Cardiac fibroblast (primary cell): ENCODE measurements around the gene RBMS3.

Source experiments
- DNase-seq, 2 donors: peaks; one replicate each; pipeline versions ENCODE4 v3.0.0 to v3.0.0-alpha.2; 2010; ENCODE audit warnings: low read depth in 2 of 2
- H3K4me3 ChIP-seq, 2 donors: replicated peaks in 1 of 2; 1 replicate in 1 of 2; 2 replicates in 1 of 2; pipeline ENCODE4 v1.5.1; 2011; ENCODE audit warnings: low read depth in 2 of 2, low read length in 2 of 2, mild to moderate bottlenecking in 2 of 2, moderate library complexity in 1 of 2
- TF ChIP-seq, protein P1 (sequence below): IDR thresholded peaks from one replicate; pipeline ENCODE4 v1.5.1; 2011; ENCODE audit warnings: low read depth, mild to moderate bottlenecking, low read length, inconsistent platforms

The RBMS3 gene

DNA sequence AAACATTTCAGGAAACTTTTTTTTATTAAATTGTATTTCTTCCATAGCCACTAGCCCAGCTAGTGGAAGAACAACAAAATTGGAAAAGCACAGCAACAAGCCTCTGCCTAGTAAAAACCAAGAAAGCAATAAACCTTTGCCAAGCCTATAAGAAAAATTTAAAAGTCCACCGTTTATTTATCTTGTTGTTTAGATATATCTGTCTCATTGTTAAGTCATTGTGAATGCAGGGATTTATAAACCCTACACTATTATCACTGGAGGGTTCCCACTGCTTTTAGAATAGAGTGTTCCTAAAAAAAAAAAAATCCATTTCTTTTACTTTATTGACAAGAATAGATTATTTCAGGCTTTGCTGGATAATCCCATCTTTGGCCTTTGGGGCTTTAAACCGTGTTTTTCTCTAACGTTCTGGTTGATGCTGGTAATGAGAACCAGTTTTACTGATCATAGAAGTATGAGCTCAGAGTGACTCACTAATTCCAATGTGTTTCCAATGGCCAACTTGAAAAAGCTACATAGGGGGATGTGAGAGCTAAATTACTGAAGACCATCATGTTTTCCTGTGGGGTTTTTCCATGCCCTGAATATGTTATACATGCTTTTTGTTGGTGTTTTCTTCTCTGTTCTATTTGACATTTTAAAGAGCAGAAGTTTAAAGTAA, 634.1 kb downstream of the RBMS3 start:
- DNase-seq: peak; percentile 36 to 57
- no peak overlapping the region for H3K4me3 ChIP-seq
- TF ChIP-seq, protein P1, sequence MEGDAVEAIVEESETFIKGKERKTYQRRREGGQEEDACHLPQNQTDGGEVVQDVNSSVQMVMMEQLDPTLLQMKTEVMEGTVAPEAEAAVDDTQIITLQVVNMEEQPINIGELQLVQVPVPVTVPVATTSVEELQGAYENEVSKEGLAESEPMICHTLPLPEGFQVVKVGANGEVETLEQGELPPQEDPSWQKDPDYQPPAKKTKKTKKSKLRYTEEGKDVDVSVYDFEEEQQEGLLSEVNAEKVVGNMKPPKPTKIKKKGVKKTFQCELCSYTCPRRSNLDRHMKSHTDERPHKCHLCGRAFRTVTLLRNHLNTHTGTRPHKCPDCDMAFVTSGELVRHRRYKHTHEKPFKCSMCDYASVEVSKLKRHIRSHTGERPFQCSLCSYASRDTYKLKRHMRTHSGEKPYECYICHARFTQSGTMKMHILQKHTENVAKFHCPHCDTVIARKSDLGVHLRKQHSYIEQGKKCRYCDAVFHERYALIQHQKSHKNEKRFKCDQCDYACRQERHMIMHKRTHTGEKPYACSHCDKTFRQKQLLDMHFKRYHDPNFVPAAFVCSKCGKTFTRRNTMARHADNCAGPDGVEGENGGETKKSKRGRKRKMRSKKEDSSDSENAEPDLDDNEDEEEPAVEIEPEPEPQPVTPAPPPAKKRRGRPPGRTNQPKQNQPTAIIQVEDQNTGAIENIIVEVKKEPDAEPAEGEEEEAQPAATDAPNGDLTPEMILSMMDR: no peak

DNA sequence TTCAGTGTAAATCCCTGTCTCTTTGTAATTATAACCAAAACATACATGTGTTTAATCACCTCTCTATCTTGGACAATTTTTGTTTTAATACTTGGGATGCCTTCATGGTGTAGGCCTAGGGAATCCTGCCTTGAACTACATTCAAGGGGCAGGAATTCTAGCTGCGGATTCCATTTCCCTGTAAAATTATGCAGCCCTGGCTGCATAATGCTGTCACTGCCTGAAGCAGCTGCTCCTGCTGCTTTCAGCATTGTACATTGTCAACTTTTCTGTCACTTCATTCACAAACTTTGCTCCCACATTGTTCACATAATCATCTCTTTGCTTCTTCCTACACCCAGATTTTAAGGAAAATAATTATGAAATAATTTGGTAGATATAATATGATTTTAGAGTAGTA, 638.7 kb downstream of the RBMS3 start:
- TF ChIP-seq, protein P1: no peak
- no peak overlapping the region for H3K4me3 ChIP-seq
- DNase-seq: no peak

DNA sequence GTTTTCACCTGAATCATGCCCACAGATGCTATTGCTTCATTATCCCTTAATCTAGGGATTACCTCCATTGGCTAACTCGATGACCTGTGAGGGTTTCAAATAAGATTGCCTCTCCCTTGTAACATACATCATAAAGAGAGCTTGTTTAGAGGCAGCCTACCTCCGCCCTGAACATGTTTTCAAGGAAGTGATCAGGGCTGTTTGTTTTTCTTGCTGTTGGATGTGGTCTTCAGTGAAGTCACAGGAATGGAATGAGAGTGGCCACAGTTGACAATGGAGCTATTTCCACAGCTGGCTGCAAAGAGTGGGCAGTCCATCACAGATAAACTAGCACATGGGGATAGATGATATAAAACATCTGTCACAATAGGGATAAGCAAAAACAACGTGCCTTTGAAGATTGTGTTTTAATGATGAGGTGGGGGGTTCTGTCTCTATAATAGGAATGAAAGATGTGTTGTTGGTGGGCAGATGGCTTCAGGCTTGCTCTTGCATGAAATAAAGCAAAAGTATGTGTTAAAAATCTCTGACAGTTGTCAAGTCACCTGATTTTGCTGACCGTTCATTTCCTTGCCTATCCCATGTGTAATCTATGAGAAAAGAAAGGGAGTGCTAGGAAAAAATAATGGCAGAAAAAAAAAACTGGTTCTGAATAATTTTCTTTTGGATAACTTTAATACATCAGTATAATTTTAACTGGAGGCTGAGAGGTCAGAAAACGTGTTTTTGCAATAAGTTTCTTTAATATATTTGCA, 642.3 kb downstream of the RBMS3 start:
- TF ChIP-seq, protein P1: no peak
- peak; percentile 91 to 96 for DNase-seq

DNA sequence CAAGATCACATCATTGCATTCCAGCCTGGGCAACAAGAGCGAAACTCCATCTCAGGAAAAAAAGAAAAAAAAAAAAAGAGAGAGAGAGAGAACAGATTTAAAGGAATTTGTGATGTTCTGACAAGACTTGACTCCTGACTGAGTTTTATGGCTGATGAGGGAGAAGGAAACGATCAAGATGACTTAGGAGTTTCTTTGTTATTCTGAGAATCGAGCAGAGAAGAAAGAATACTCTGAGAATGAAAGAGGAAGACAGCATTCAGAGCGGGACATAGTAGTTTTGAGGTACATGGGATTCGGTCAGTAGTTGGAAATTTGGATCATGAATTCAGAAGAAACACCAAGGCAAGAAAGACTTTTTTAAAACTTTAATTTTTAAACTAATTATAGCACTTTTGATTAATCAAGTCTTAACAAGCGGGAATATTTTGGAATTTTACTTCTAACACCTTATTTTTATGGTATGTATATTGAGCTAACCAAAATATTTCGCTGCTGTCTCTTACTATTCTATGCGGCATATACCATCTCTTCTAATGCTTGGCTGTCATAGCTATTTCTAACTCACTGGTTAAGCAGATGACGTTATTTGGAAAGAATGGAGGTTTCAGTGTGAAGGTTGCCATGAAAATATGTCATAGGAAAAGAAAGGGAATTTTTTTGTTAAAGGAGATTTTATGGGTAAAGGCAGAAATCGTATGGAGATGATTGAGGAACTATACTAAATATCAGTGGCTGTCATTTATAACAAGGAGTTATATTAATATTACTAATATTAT, 644.1 kb downstream of the RBMS3 start:
- TF ChIP-seq, protein P1: no peak
- DNase-seq: peak; percentile 28 to 53
- no peak overlapping the region for H3K4me3 ChIP-seq

More for the DNA sequence above, 642.3 kb downstream of the RBMS3 start:
- H3K4me3 ChIP-seq: no peak overlapping the region

DNA sequence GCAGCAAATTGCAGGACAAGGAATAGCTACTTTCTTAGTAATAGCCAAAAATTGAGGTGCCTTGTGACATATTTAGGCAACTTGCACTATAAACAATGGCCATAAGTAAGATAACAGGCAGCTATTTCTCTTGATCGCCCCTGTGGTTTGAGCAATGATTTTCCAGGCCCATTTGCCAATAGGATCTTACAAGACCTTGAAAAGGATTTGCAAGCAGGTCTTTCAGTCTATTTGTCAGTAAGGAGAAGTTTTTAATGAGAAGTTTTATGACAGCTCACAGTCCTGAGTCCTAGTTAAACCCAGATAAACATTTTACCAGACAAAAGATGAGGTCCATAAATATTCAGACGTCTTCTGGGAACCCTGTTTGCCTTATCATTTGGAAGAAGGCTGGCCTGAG, 645.5 kb downstream of the RBMS3 start:
- DNase-seq: peak in 1 of 2 donors; percentile 15
- TF ChIP-seq, protein P1: no peak
- no peak overlapping the region for H3K4me3 ChIP-seq

DNA sequence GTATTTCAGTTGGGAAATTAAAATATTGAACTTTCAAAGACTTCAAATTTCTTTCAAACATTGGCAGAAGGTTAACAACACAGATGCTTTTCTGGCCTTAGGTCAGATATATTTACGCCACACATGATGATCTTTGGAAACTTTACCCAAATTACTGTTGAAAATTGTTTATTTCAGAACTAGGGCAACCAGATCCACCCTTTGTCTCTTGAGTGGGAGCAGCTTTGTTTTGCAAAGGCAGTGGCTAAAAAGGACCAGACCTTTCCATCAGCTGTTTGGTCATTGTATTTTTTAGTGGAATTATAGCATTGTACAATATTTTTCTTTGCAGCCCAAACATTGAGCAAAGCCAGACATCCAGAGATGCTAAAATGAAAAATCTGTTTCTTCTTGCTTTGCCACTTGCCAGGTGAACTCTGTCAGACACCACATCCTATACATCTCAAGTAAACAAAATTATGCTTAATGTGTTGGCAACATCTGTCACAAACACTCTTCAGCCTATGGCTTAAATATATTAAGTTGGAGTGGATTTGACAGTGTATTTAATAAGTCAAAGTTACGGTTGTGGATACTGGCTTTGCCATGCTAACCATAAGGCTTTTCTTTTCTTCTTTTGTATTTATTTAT, 651.9 kb downstream of the RBMS3 start:
- TF ChIP-seq, protein P1: no peak
- DNase-seq: no peak
- H3K4me3 ChIP-seq: no peak overlapping the region
